Renal cortical epithelial cell (primary cell): ENCODE measurements around the gene DKC1. TPM values are rescaled to one million over a fixed set of nuclear protein-coding genes. Genes with fewer than 3 reads are reported as not detected.
"Not testable (repeated sequence)": the region's sequence is repeated elsewhere in the genome, so short reads cannot be mapped to it uniquely, and the experiment has no call there.

Experiments
- DNase-seq: peaks from one replicate; pipeline ENCODE4 v3.0.0-alpha.2; 2011; ENCODE audit warnings: low read depth
- total RNA-seq: library from RNA; depleted of rRNA; stranded (reverse); fragments of >200 nt; gene quantifications from 2 replicates; pipeline ENCODE4 v1.2.3, GENCODE V29; 2014

Gene DKC1
- total RNA-seq, 1 donor from 2014 or later: 40.4 TPM

GRCh38 chrX:154818916-154819770 is 56.5 kb downstream of the DKC1 start:
- no peak for DNase-seq

GRCh38 chrX:154819771-154820341 is 57.2 kb downstream of the DKC1 start:
- DNase-seq: no peak

GRCh38 chrX:154821523-154821922 is 58.9 kb downstream of the DKC1 start:
- no peak for DNase-seq

- DNase-seq: no peak
Measured at GRCh38 chrX:154822029-154822428, 59.4 kb downstream of the DKC1 start.

GRCh38 chrX:154824638-154825037 is 62.0 kb downstream of the DKC1 start:
- DNase-seq: no peak

- not testable (repeated sequence) for DNase-seq
Measured at GRCh38 chrX:154825586-154825985, 62.9 kb downstream of the DKC1 start.

Other genes starting within 250 kb of the DKC1 start
- 16.5 and 42.0 TPM in 2 replicates for gene FAM3A, start 246.6 kb upstream of the DKC1 start, total RNA-seq
- 30.6 and 152 TPM in 2 replicates for gene G6PD, start 216.0 kb upstream of the DKC1 start, total RNA-seq
- 14.9 and 17.9 TPM in 2 replicates for gene IKBKG, start 215.2 kb upstream of the DKC1 start, total RNA-seq
- gene CTAG1A, start 177.7 kb upstream of the DKC1 start, total RNA-seq: not detected in 2 replicates
- gene CTAG1B, start 143.6 kb upstream of the DKC1 start, total RNA-seq: not detected in 2 replicates
- gene CTAG2, start 109.3 kb upstream of the DKC1 start, total RNA-seq: not detected in 2 replicates
- gene GAB3, start 11.8 kb upstream of the DKC1 start, total RNA-seq: 0.70 and 0.87 TPM in 2 replicates
- gene MPP1, start 42.6 kb downstream of the DKC1 start, total RNA-seq: 6.6 and 17.2 TPM in 2 replicates
- not detected in 2 replicates for gene SMIM9, start 71.8 kb downstream of the DKC1 start, total RNA-seq
- 4.0 and 8.8 TPM in 2 replicates for gene F8A1, start 123.5 kb downstream of the DKC1 start, total RNA-seq